Renal pelvis (tissue), 4 donors: ENCODE results near the gene PCDHA7. TPM values are rescaled to one million over a fixed set of nuclear protein-coding genes. Genes with fewer than 3 reads are reported as not detected.
"Not testable (repeated sequence)": the region's sequence is repeated elsewhere in the genome, so short reads cannot be mapped to it uniquely, and the experiment has no call there.

ENCODE experiments used
- DNase-seq: peaks from one replicate; pipeline ENCODE4 v3.0.0-alpha.2; 2013
- polyA plus RNA-seq, 3 donors: library from polyadenylated mRNA; unstranded; fragments of 120-200 nt; gene quantifications; one replicate each; pipeline ENCODE4 v1.2.1, GENCODE V29; 2013; ENCODE audit not compliant: insufficient read length in 3 of 3

PCDHA7 gene
- polyA plus RNA-seq, 3 donors, result 0.19 to 0.47 (median 0.34) TPM

- DNase-seq, result no peak
Observed at GRCh38 chr5:140857177-140857986, 23.3 kb downstream of the PCDHA7 start.

- no peak for DNase-seq
Observed at GRCh38 chr5:140857987-140858240, 23.8 kb downstream of the PCDHA7 start.

GRCh38 chr5:140862441-140863295, 28.6 kb downstream of the PCDHA7 start:
- DNase-seq, result no peak

- DNase-seq, result peak; percentile 1
Observed at GRCh38 chr5:140868721-140869554, 34.9 kb downstream of the PCDHA7 start, which contains the start of gene PCDHA11. PCDHA11 (plus strand) TSS chr5:140868957; CDS start chr5:140869104, 147 bp downstream.

GRCh38 chr5:140869555-140869886, 35.5 kb downstream of the PCDHA7 start:
- DNase-seq, result no peak

GRCh38 chr5:140870221-140871201, 36.4 kb downstream of the PCDHA7 start:
- DNase-seq, result no peak

- DNase-seq, result no peak
Observed at GRCh38 chr5:140875085-140876065, 41.3 kb downstream of the PCDHA7 start, which contains the start of gene PCDHA12. PCDHA12 (plus strand) TSS chr5:140875308; CDS start chr5:140875473, 165 bp downstream.

- not testable (repeated sequence) for DNase-seq
Observed at GRCh38 chr5:140876541-140877261, 42.6 kb downstream of the PCDHA7 start.

- no peak for DNase-seq
Observed at GRCh38 chr5:140877262-140877581, 43.2 kb downstream of the PCDHA7 start.

- DNase-seq, result no peak
Observed at GRCh38 chr5:140881889-140882590, 48.0 kb downstream of the PCDHA7 start, which contains the start of gene PCDHA13. PCDHA13 (plus strand) TSS chr5:140882124; CDS start chr5:140882269, 145 bp downstream.

- no peak for DNase-seq
Observed at GRCh38 chr5:140882591-140882899, 48.5 kb downstream of the PCDHA7 start.

GRCh38 chr5:140883373-140883772, 49.3 kb downstream of the PCDHA7 start:
- DNase-seq, result no peak

GRCh38 chr5:140883927-140884697, 50.0 kb downstream of the PCDHA7 start:
- DNase-seq, result no peak
